RWPE2 (cell line): Measurements from ENCODE around the gene CRYBG1.

Experiments used
- ATAC-seq: fragments of 200-7000 bp; cut with Tn5 transposase; 3 replicates; pipeline ENCODE4 v1.9.1; 2021; ENCODE audit warnings: low read depth
- DNase-seq: peaks from one replicate; pipeline ENCODE4 v3.0.0-alpha.2; 2020; ENCODE audit warnings: low spot score
- H3K27ac ChIP-seq: fragments of 450-650 bp; 2 replicates; pipeline ENCODE4 v1.5.1; 2017; ENCODE audit warnings: mild to moderate bottlenecking; ENCODE audit not compliant: poor library complexity, severe bottlenecking
- H3K27me3 ChIP-seq: fragments of 250-450 bp; sonication (Bioruptor Pico); 2 replicates; pipeline ENCODE4 v1.5.1; 2021; ENCODE audit warnings: mild to moderate bottlenecking, moderate library complexity; ENCODE audit not compliant: insufficient read depth, poor library complexity, severe bottlenecking
- H3K36me3 ChIP-seq: fragments of 250-450 bp; sonication (Bioruptor Pico); 2 replicates; pipeline ENCODE4 v1.5.1; 2020; ENCODE audit warnings: low read depth, mild to moderate bottlenecking, moderate library complexity
- H3K4me1 ChIP-seq: fragments of 250-450 bp; sonication (Bioruptor Pico); 2 replicates; pipeline ENCODE4 v1.5.1; 2021; ENCODE audit warnings: mild to moderate bottlenecking, moderate library complexity; ENCODE audit not compliant: insufficient read depth, poor library complexity, severe bottlenecking
- H3K4me3 ChIP-seq: fragments of 250-450 bp; sonication (Bioruptor Pico); 2 replicates; pipeline ENCODE4 v1.5.1; 2021; ENCODE audit warnings: mild to moderate bottlenecking, moderate library complexity; ENCODE audit not compliant: severe bottlenecking
- H3K9me3 ChIP-seq: fragments of 250-450 bp; sonication (Bioruptor Pico); 2 replicates; pipeline ENCODE4 v1.5.1; 2021; ENCODE audit warnings: mild to moderate bottlenecking, moderate library complexity; ENCODE audit not compliant: severe bottlenecking
- TF ChIP-seq, protein P1 (sequence below): fragments of 450-650 bp; IDR thresholded peaks from one replicate; pipeline ENCODE4 v1.5.1; 2017; ENCODE audit warnings: mild to moderate bottlenecking, moderate library complexity; ENCODE audit not compliant: poor library complexity, severe bottlenecking

Gene CRYBG1

DNA sequence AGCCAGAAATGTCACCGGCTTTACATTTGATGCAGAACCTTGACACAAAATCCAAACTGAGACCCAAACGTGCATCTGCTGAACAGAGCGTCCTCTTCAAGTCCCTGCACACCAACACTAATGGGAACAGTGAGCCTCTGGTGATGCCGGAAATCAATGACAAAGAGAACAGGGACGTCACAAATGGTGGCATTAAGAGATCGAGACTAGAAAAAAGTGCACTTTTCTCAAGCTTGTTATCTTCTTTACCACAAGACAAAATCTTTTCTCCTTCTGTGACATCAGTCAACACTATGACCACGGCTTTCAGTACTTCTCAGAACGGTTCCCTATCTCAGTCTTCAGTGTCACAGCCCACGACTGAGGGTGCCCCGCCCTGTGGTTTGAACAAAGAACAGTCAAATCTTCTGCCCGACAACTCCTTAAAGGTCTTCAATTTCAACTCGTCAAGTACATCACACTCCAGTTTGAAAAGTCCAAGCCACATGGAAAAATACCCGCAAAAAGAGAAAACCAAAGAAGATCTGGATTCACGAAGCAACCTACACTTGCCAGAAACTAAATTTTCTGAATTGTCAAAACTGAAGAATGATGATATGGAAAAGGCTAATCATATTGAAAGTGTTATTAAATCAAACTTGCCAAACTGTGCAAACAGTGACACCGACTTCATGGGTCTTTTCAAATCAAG, 160.3 kb downstream of the CRYBG1 start:
- Histone ChIP-seq H3K27me3 (no peaks in the 10 kb centered on the region), H3K4me3 (no peak overlapping the region), H3K27ac (peak overlapping the region; percentile 99), H3K36me3 (peaks cover 77% of the 10 kb centered on the region), H3K4me1 (peaks cover 75% of the 10 kb centered on the region), H3K9me3 (no peaks in the 10 kb centered on the region)
- DNase-seq = no peak
- TF ChIP-seq, protein P1, sequence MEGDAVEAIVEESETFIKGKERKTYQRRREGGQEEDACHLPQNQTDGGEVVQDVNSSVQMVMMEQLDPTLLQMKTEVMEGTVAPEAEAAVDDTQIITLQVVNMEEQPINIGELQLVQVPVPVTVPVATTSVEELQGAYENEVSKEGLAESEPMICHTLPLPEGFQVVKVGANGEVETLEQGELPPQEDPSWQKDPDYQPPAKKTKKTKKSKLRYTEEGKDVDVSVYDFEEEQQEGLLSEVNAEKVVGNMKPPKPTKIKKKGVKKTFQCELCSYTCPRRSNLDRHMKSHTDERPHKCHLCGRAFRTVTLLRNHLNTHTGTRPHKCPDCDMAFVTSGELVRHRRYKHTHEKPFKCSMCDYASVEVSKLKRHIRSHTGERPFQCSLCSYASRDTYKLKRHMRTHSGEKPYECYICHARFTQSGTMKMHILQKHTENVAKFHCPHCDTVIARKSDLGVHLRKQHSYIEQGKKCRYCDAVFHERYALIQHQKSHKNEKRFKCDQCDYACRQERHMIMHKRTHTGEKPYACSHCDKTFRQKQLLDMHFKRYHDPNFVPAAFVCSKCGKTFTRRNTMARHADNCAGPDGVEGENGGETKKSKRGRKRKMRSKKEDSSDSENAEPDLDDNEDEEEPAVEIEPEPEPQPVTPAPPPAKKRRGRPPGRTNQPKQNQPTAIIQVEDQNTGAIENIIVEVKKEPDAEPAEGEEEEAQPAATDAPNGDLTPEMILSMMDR = no peak
- ATAC-seq = no peak

DNA sequence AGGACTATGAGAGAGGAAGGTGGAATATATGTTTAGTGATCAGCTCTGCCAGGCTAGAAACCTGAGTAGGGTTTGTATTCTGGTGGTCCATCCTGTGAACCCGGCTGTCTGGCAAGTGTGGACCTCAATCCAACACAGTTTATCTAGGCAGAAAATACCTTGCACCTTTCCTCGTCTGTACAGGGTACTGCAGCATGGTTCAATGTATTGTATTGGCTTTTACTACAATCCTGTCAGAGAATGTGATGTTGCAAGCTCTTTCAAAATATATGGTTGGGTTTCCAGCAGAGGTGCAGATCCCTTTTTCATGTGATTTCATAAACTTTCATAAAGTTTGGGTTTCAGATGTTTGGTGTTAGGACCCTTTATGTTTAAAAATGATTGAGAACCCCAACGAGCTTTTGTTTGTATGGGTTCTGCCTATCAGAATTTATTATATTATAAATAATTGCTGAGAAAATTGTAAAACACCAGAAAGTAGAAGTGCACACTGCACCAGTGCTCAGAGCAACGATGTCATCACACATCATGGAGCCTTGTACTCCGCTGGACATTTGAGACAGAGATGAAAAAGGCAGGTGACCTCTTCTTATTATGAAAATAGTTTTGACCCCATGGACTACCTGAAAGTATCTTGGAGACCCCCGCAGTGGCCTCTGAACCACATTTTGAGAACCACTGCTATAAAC, 162.2 kb downstream of the CRYBG1 start:
- Histone ChIP-seq H3K27ac (peak overlapping the region; percentile 99), H3K9me3 (no peaks in the 10 kb centered on the region), H3K4me1 (peaks cover 83% of the 10 kb centered on the region), H3K36me3 (peaks cover 86% of the 10 kb centered on the region), H3K27me3 (no peaks in the 10 kb centered on the region), H3K4me3 (no peak overlapping the region)
- TF ChIP-seq, protein P1 = no peak
- ATAC-seq (no peak), DNase-seq (no peak)

DNA sequence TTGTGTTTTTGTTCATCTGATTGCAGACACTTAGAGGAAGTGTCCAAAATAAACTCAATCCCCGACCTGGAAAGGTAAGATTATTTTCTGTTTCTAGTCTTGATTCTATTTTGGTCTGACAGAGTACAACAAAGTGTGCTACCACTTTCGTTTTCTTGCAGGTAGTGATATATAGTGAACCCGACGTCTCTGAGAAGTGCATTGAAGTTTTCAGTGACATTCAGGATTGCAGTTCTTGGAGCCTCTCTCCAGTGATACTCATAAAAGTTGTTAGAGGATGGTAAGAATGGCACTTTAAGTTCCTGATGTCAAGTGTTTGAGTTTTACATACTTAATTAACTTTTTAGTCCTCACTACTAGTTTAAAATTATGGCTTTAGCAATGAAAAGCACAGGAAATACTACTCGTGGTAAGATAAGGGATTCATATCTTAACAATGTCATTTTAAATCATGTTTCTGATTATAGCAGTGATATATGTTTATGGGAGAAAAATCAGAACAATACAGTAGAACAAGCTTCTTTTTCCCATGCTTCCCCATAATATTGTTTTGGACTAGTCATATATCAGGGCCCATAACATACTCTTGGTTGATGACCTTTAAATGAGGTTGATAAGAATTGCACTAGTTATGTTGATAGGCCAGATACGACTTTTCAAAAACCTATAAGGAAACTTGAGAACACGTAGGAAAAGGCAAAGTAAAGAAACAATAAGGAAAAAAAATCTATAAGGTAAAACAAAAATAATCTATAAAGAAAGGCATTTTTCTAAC, 164.8 kb downstream of the CRYBG1 start:
- Histone ChIP-seq H3K27ac (peak overlapping the region; percentile 99), H3K4me1 (peaks cover 81% of the 10 kb centered on the region), H3K27me3 (no peaks in the 10 kb centered on the region), H3K9me3 (no peaks in the 10 kb centered on the region), H3K4me3 (peak overlapping the region; percentile 22), H3K36me3 (peaks cover 91% of the 10 kb centered on the region)
- TF ChIP-seq, protein P1 = no peak
- DNase-seq = no peak
- ATAC-seq = peak; percentile 40; the same call in 2 of the 3 replicates

DNA sequence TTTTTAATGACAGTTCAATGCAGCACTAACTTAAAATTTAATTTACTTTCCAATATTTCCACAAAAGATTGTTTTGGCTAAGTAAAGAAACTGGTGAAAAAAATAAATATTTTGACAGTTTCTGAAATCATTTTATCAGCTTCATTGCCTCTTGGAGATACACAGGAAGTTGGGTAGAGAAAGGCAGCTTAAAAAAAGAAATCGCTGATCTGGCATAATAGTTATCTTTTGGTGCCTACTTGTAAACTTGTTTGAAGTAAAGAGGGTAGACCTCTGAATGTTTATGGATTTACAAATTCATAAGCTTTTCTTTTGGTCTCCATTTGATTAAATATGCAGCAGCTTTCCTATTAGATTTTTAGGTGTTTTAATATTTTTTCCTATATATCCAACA, 165.4 kb downstream of the CRYBG1 start:
- TF ChIP-seq, protein P1 = no peak

More for the DNA sequence above, 165.4 kb downstream of the CRYBG1 start:
- peaks cover 82% of the 10 kb centered on the region for H3K4me1 ChIP-seq
- H3K36me3 ChIP-seq = peaks cover 91% of the 10 kb centered on the region
- DNase-seq = no peak
- no peak overlapping the region for H3K4me3 ChIP-seq
- H3K27me3 ChIP-seq = no peaks in the 10 kb centered on the region
- H3K27ac ChIP-seq = peak overlapping the region; percentile 99
- no peaks in the 10 kb centered on the region for H3K9me3 ChIP-seq
- ATAC-seq = no peak
